HCT116 (cell line): ENCODE measurements around the gene SNF8.

ENCODE experiments used
- EGR1 ChIP-seq: IDR thresholded peaks from 2 replicates; pipeline ENCODE4 v1.6.1; 2012; ENCODE audit warnings: low read depth
- EZH2 ChIP-seq: fragments of 200-600 bp; sonication (generic); IDR thresholded peaks from 2 replicates; pipeline ENCODE4 v1.6.1; 2017; ENCODE audit warnings: antibody characterized with exemption, mixed run types

GRCh38 chr17:48944515-48945260, at the start of gene SNF8:
- no peak for TF ChIP-seq EZH2
- TF ChIP-seq EGR1, result peak; percentile 73
